GM12872 (cell line): ENCODE measurements around the gene AGMAT.

Experiments
- CTCF ChIP-seq: IDR thresholded peaks from 3 replicates; pipeline ENCODE4 v1.5.1; 2011; ENCODE audit warnings: low read depth, mild to moderate bottlenecking, low read length, moderate library complexity; ENCODE audit not compliant: insufficient read depth

The AGMAT gene

GRCh38 chr1:15523104-15524020 lies 61.5 kb downstream of the AGMAT start:
- TF ChIP-seq CTCF = no peak

GRCh38 chr1:15522551-15522950 lies 62.3 kb downstream of the AGMAT start:
- TF ChIP-seq CTCF = no peak
